Keratinocyte (primary cell): ENCODE results near the gene KLF12. TPM values are rescaled to one million over a fixed set of nuclear protein-coding genes. Genes with fewer than 3 reads are reported as not detected.

Source experiments
- DNase-seq: peaks from one replicate; pipeline ENCODE4 v3.0.0-alpha.2; 2011; ENCODE audit warnings: low read depth, missing footprints, low spot score
- FAIRE-seq: peaks from 2 replicates; lab custom pipeline; 2011; peaks lifted over from hg19 to GRCh38; lab: Jason Lieb, UNC
- H2AFZ ChIP-seq: 2 replicates; pipeline ENCODE4 v1.6.0; 2012; ENCODE audit warnings: low read length, control low read depth, inconsistent platforms; ENCODE audit not compliant: control insufficient read depth
- H3K27ac ChIP-seq: 2 replicates; pipeline ENCODE4 v1.5.1; 2011; ENCODE audit warnings: low read length; ENCODE audit not compliant: control insufficient read depth, insufficient read depth
- H3K27me3 ChIP-seq: 3 replicates; pipeline ENCODE4 v1.6.0; 2011; ENCODE audit warnings: low read length; ENCODE audit not compliant: control insufficient read depth, insufficient read depth; ENCODE audit errors: extremely low read depth
- H3K36me3 ChIP-seq, 2 experiments: 2 replicates in 1 of 2; 3 replicates in 1 of 2; pipeline ENCODE4 v1.5.1; 2011; ENCODE audit warnings: low read length in 2 of 2, mild to moderate bottlenecking in 1 of 2; ENCODE audit not compliant: control insufficient read depth in 2 of 2, insufficient read depth in 2 of 2; ENCODE audit errors: extremely low read depth in 1 of 2
- H3K4me1 ChIP-seq: 3 replicates; pipeline ENCODE4 v1.5.1; 2011; ENCODE audit warnings: low read length; ENCODE audit not compliant: control insufficient read depth, insufficient read depth; ENCODE audit errors: extremely low read depth
- H3K4me2 ChIP-seq: 3 replicates; pipeline ENCODE4 v1.6.0; 2011; ENCODE audit warnings: low read depth, low read length; ENCODE audit not compliant: control insufficient read depth, insufficient read depth; ENCODE audit errors: extremely low read depth
- H3K4me3 ChIP-seq, 3 experiments: fragments of 200-600 bp in 1 of 3; sonication (generic) in 1 of 3; 2 replicates in 2 of 3; 3 replicates in 1 of 3; pipeline ENCODE4 v1.5.1; 2011 to 2016; ENCODE audit warnings: low read length in 3 of 3, mild to moderate bottlenecking in 3 of 3, control low read depth in 2 of 3, inconsistent platforms in 1 of 3, low read depth in 1 of 3, mixed read lengths in 1 of 3, mixed run types in 1 of 3, moderate library complexity in 1 of 3; ENCODE audit not compliant: control insufficient read depth in 2 of 3, insufficient read depth in 2 of 3; ENCODE audit errors: extremely low read depth in 1 of 3
- H3K79me2 ChIP-seq: 2 replicates; pipeline ENCODE4 v1.6.0; 2012; ENCODE audit warnings: low read length; ENCODE audit not compliant: control insufficient read depth, insufficient read depth
- H3K9ac ChIP-seq: 3 replicates; pipeline ENCODE4 v1.6.0; 2011; ENCODE audit warnings: low read length; ENCODE audit not compliant: control insufficient read depth, insufficient read depth; ENCODE audit errors: extremely low read depth
- H3K9me1 ChIP-seq: 3 replicates; pipeline ENCODE4 v1.6.0; 2011; ENCODE audit warnings: low read length; ENCODE audit not compliant: control insufficient read depth, insufficient read depth; ENCODE audit errors: extremely low read depth
- H3K9me3 ChIP-seq: 2 replicates; pipeline ENCODE4 v1.5.1; 2012; ENCODE audit warnings: low read depth, low read length; ENCODE audit not compliant: control insufficient read depth
- H4K20me1 ChIP-seq: 3 replicates; pipeline ENCODE4 v1.6.0; 2011; ENCODE audit warnings: low read length; ENCODE audit not compliant: control insufficient read depth, insufficient read depth; ENCODE audit errors: extremely low read depth
- CTCF ChIP-seq, 3 experiments: IDR thresholded peaks in 1 of 3; conservative IDR thresholded peaks in 1 of 3; optimal IDR thresholded peaks in 1 of 3; 2 replicates in 2 of 3; 3 replicates in 1 of 3; pipeline versions ENCODE3 to v1.5.1; 2011; ENCODE audit warnings: low read length in 3 of 3, mild to moderate bottlenecking in 3 of 3, moderate library complexity in 2 of 3, control low read depth in 1 of 3, inconsistent platforms in 1 of 3; ENCODE audit not compliant: insufficient read depth in 2 of 3; ENCODE audit errors: extremely low read depth in 1 of 3
- EZH2 ChIP-seq: IDR thresholded peaks from one replicate; pipeline ENCODE4 v1.6.1; 2012; ENCODE audit warnings: inconsistent platforms, mild to moderate bottlenecking, low read length, moderate library complexity
- dilution Hi-C: fragments of 300-500 bp; cut with MboI; formaldehyde crosslinking; loops from one replicate; pipeline ENCODE4 v1.7.0; 2020; ENCODE audit warnings: low sequenced_read_pairs; ENCODE audit not compliant: extremely low pct_ligation_motif_present
- polyA plus RNA-seq, 5 experiments: library from polyadenylated mRNA; depleted of rRNA in 3 of 5; stranded (reverse) in 3 of 5; stranded (forward) in 1 of 5; unstranded in 1 of 5; fragments of >200 nt; gene quantifications; 1 replicate in 1 of 5; 2 replicates in 3 of 5; 3 replicates in 1 of 5; pipeline versions ENCODE4 v1.2.1 to v1.2.3, GENCODE V29; 2011 to 2012; ENCODE audit warnings: missing spikeins in 2 of 5, low read depth in 1 of 5, low replicate concordance in 1 of 5

The KLF12 gene
- polyA plus RNA-seq, 1 donor (not counting 4 experiments of a cell fraction or from before 2014, with no cell fraction given): 6.1 TPM

GRCh38 chr13:74090869-74091605 lies 43.2 kb downstream of the KLF12 start:
- peaks cover 18% of the 10 kb centered on the region for H3K79me2 ChIP-seq
- FAIRE-seq (no peak), DNase-seq (no peak)
- no peak overlapping the region for H3K27ac ChIP-seq
- H3K4me1 ChIP-seq: no peaks in the 10 kb centered on the region
- dilution Hi-C loops: no loop called here
- H3K4me2 ChIP-seq: no peak overlapping the region
- H4K20me1 ChIP-seq: no peaks in the 10 kb centered on the region
- H3K9ac ChIP-seq: no peak overlapping the region
- TF ChIP-seq CTCF (optimal IDR thresholded peaks at IDR 0.05 in 1 of 3, IDR thresholded peaks at IDR 0.05 in 1 of 3, conservative IDR thresholded peaks at IDR 0.05 in 1 of 3; ENCODE audit: extremely low read depth in 1 of 3, insufficient read depth in 2 of 3, low read length in 3 of 3) (no peak), EZH2 (no peak)
- no peaks in the 10 kb centered on the region for H3K36me3 ChIP-seq
- no peaks in the 10 kb centered on the region for H3K9me1 ChIP-seq
- no peak overlapping the region for H3K4me3 ChIP-seq
- H3K9me3 ChIP-seq: no peaks in the 10 kb centered on the region
- no peaks in the 10 kb centered on the region for H3K27me3 ChIP-seq
- H2AFZ ChIP-seq: no peak overlapping the region

GRCh38 chr13:74090397-74090796 lies 43.8 kb downstream of the KLF12 start:
- Histone ChIP-seq H4K20me1 (no peaks in the 10 kb centered on the region), H2AFZ (no peak overlapping the region), H3K9me3 (no peaks in the 10 kb centered on the region), H3K4me3 (no peak overlapping the region), H3K27ac (no peak overlapping the region), H3K79me2 (peaks cover 17% of the 10 kb centered on the region), H3K9ac (no peak overlapping the region), H3K9me1 (no peaks in the 10 kb centered on the region), H3K27me3 (no peaks in the 10 kb centered on the region), H3K36me3 (no peaks in the 10 kb centered on the region), H3K4me1 (no peaks in the 10 kb centered on the region), H3K4me2 (no peak overlapping the region)
- dilution Hi-C loops: no loop called here
- DNase-seq (no peak), FAIRE-seq (no peak)
- no peak for TF ChIP-seq EZH2
- no peak for TF ChIP-seq CTCF (optimal IDR thresholded peaks at IDR 0.05 in 1 of 3, IDR thresholded peaks at IDR 0.05 in 1 of 3, conservative IDR thresholded peaks at IDR 0.05 in 1 of 3; ENCODE audit: extremely low read depth in 1 of 3, insufficient read depth in 2 of 3, low read length in 3 of 3)
